Mesendoderm (in vitro differentiated cells): ENCODE data around the gene IQCC.

Experiments
- DNase-seq: peaks from one replicate; pipeline ENCODE4 v3.0.0; 2013
- H2AK5ac ChIP-seq: 2 replicates; pipeline ENCODE4 v1.6.1; 2013; ENCODE audit warnings: low read length, inconsistent platforms
- H2BK120ac ChIP-seq: 2 replicates; pipeline ENCODE4 v1.6.1; 2013; ENCODE audit warnings: low read depth, mild to moderate bottlenecking, low read length, moderate library complexity, mixed read lengths
- H2BK15ac ChIP-seq: replicated peaks from 2 replicates; pipeline ENCODE4 v1.6.1; 2013; ENCODE audit warnings: low read depth, mild to moderate bottlenecking, moderate library complexity
- H2BK5ac ChIP-seq: 2 replicates; pipeline ENCODE4 v1.6.1; 2013; ENCODE audit warnings: low read length, inconsistent platforms
- H3K18ac ChIP-seq: 2 replicates; pipeline ENCODE4 v1.6.1; 2013; ENCODE audit warnings: mild to moderate bottlenecking, low read length, mixed read lengths
- H3K23ac ChIP-seq: one replicate; pipeline ENCODE4 v1.6.1; 2013; ENCODE audit warnings: low read length
- H3K27ac ChIP-seq: 2 replicates; pipeline ENCODE4 v1.5.1; 2013; ENCODE audit warnings: low read depth, mild to moderate bottlenecking, inconsistent platforms, low read length, moderate library complexity
- H3K27me3 ChIP-seq: 2 replicates; pipeline ENCODE4 v1.6.1; 2013; ENCODE audit warnings: low read length, control low read depth, mild to moderate bottlenecking, inconsistent platforms; ENCODE audit not compliant: insufficient read depth, poor library complexity
- H3K36me3 ChIP-seq: 2 replicates; pipeline ENCODE4 v1.6.1; 2013; ENCODE audit warnings: low read length, inconsistent platforms; ENCODE audit not compliant: control insufficient read depth, insufficient read depth
- H3K4ac ChIP-seq: one replicate; pipeline ENCODE4 v1.6.1; 2013; ENCODE audit warnings: low read depth, mild to moderate bottlenecking, low read length, moderate library complexity
- H3K4me1 ChIP-seq: 2 replicates; pipeline ENCODE4 v1.6.1; 2013; ENCODE audit warnings: low read depth, low read length, inconsistent platforms; ENCODE audit not compliant: control insufficient read depth
- H3K4me2 ChIP-seq: 2 replicates; pipeline ENCODE4 v1.6.1; 2013; ENCODE audit warnings: low read length
- H3K4me3 ChIP-seq: 2 replicates; pipeline ENCODE4 v1.5.1; 2013; ENCODE audit warnings: mild to moderate bottlenecking, low read length
- H3K56ac ChIP-seq: one replicate; pipeline ENCODE4 v1.6.1; 2013; ENCODE audit warnings: low read length
- H3K79me1 ChIP-seq: 2 replicates; pipeline ENCODE4 v1.6.1; 2013; ENCODE audit warnings: low read length, inconsistent platforms
- H3K79me2 ChIP-seq: 2 replicates; pipeline ENCODE4 v1.6.1; 2013; ENCODE audit warnings: mild to moderate bottlenecking, low read length; ENCODE audit not compliant: control insufficient read depth, insufficient read depth
- H3K9ac ChIP-seq: 2 replicates; pipeline ENCODE4 v1.6.1; 2013; ENCODE audit warnings: low read length, inconsistent platforms
- H4K5ac ChIP-seq: one replicate; pipeline ENCODE4 v1.6.1; 2013; ENCODE audit warnings: low read length
- H4K8ac ChIP-seq: one replicate; pipeline ENCODE4 v1.6.1; 2013; ENCODE audit warnings: low read depth, mild to moderate bottlenecking, control low read depth, low read length, moderate library complexity
- WGBS: extraction: QIAGEN DNeasy Blood & Tissue Kit; methylation state at CpG from one replicate; pipeline ENCODE4 v1.1.7; 2013; ENCODE audit warnings: low lambda C conversion rate, missing lambda C conversion rate; ENCODE audit not compliant: insufficient coverage; ENCODE audit errors: extremely low coverage; 5-methylcytosine and 5-hydroxymethylcytosine counted together

The IQCC gene

GRCh38 chr1:32232558-32233304 is 27.3 kb downstream of the IQCC start:
- H3K4me2 ChIP-seq = no peak overlapping the region
- no peak overlapping the region for H2BK120ac ChIP-seq
- H3K79me2 ChIP-seq = no peaks in the 10 kb centered on the region
- H3K23ac ChIP-seq = no peak overlapping the region
- no peaks in the 10 kb centered on the region for H3K4me1 ChIP-seq
- H3K27ac ChIP-seq = no peak overlapping the region
- no peak overlapping the region for H2BK15ac ChIP-seq
- no peak overlapping the region for H3K18ac ChIP-seq
- H3K56ac ChIP-seq = no peak overlapping the region
- H4K8ac ChIP-seq = no peak overlapping the region
- no peak overlapping the region for H3K9ac ChIP-seq
- no peaks in the 10 kb centered on the region for H3K79me1 ChIP-seq
- DNase-seq = no peak
- peaks cover 13% of the 10 kb centered on the region for H3K36me3 ChIP-seq
- no CpG with 5 or more reads among the region's 8 CpGs for WGBS
- H2AK5ac ChIP-seq = no peak overlapping the region
- no peaks in the 10 kb centered on the region for H3K27me3 ChIP-seq
- no peak overlapping the region for H3K4ac ChIP-seq
- H4K5ac ChIP-seq = no peak overlapping the region
- no peak overlapping the region for H2BK5ac ChIP-seq
- H3K4me3 ChIP-seq = no peak overlapping the region

- no peak overlapping the region for H3K23ac ChIP-seq
- H3K56ac ChIP-seq = no peak overlapping the region
- no peak overlapping the region for H4K5ac ChIP-seq
- H3K27ac ChIP-seq = no peak overlapping the region
- H3K18ac ChIP-seq = no peak overlapping the region
- no peak overlapping the region for H4K8ac ChIP-seq
- DNase-seq = no peak
- H3K4ac ChIP-seq = no peak overlapping the region
- no peak overlapping the region for H3K9ac ChIP-seq
- H3K4me3 ChIP-seq = no peak overlapping the region
- H3K79me2 ChIP-seq = no peaks in the 10 kb centered on the region
- no peak overlapping the region for H2AK5ac ChIP-seq
- peaks cover 5% of the 10 kb centered on the region for H3K36me3 ChIP-seq
- H2BK5ac ChIP-seq = no peak overlapping the region
- no peak overlapping the region for H3K4me2 ChIP-seq
- no CpG with 5 or more reads among the region's 7 CpGs for WGBS
- no peak overlapping the region for H2BK15ac ChIP-seq
- no peaks in the 10 kb centered on the region for H3K79me1 ChIP-seq
- no peaks in the 10 kb centered on the region for H3K27me3 ChIP-seq
- no peak overlapping the region for H2BK120ac ChIP-seq
- no peaks in the 10 kb centered on the region for H3K4me1 ChIP-seq
Measured at GRCh38 chr1:32234792-32235191, 29.3 kb downstream of the IQCC start.

- Histone ChIP-seq H4K5ac (no peak overlapping the region), H3K23ac (no peak overlapping the region), H3K4me1 (no peaks in the 10 kb centered on the region), H3K9ac (peak overlapping the region; percentile 65), H2AK5ac (no peak overlapping the region), H3K4me2 (peak overlapping the region; percentile 98), H2BK15ac (no peak overlapping the region), H3K27ac (no peak overlapping the region), H3K79me1 (no peaks in the 10 kb centered on the region), H3K27me3 (no peaks in the 10 kb centered on the region), H3K79me2 (no peaks in the 10 kb centered on the region), H4K8ac (no peak overlapping the region), H2BK5ac (no peak overlapping the region), H3K4me3 (no peak overlapping the region), H3K36me3 (no peaks in the 10 kb centered on the region), H3K4ac (no peak overlapping the region), H3K56ac (peak overlapping the region; percentile 96), H3K18ac (no peak overlapping the region), H2BK120ac (no peak overlapping the region)
- no peak for DNase-seq
- WGBS = no CpG with 5 or more reads among the region's 4 CpGs
Measured at GRCh38 chr1:32239337-32239736, 33.9 kb downstream of the IQCC start.

GRCh38 chr1:32239790-32240139 is 34.3 kb downstream of the IQCC start:
- H3K4me3 ChIP-seq = peak overlapping the region; percentile 20
- H3K79me2 ChIP-seq = no peaks in the 10 kb centered on the region
- H4K5ac ChIP-seq = no peak overlapping the region
- peak overlapping the region; percentile 10 for H2BK5ac ChIP-seq
- peak overlapping the region; percentile 96 for H3K56ac ChIP-seq
- H2AK5ac ChIP-seq = no peak overlapping the region
- H2BK15ac ChIP-seq = no peak overlapping the region
- H4K8ac ChIP-seq = no peak overlapping the region
- H3K79me1 ChIP-seq = no peaks in the 10 kb centered on the region
- no peaks in the 10 kb centered on the region for H3K4me1 ChIP-seq
- no peaks in the 10 kb centered on the region for H3K36me3 ChIP-seq
- peak overlapping the region; percentile 53 for H3K18ac ChIP-seq
- no peak overlapping the region for H3K27ac ChIP-seq
- peak overlapping the region; percentile 98 for H3K4me2 ChIP-seq
- DNase-seq = no peak
- H3K9ac ChIP-seq = peak overlapping the region; percentile 65
- peak overlapping the region; percentile 68 for H3K23ac ChIP-seq
- no peaks in the 10 kb centered on the region for H3K27me3 ChIP-seq
- H3K4ac ChIP-seq = no peak overlapping the region
- no peak overlapping the region for H2BK120ac ChIP-seq
- WGBS = no CpG with 5 or more reads among the region's 20 CpGs

- no peaks in the 10 kb centered on the region for H3K36me3 ChIP-seq
- no peaks in the 10 kb centered on the region for H3K79me2 ChIP-seq
- no peaks in the 10 kb centered on the region for H3K4me1 ChIP-seq
- peak overlapping the region; percentile 11 for H3K4ac ChIP-seq
- H3K27ac ChIP-seq = peak overlapping the region; percentile 47
- peak overlapping the region; percentile 90 for H3K9ac ChIP-seq
- no peak overlapping the region for H4K8ac ChIP-seq
- no peaks in the 10 kb centered on the region for H3K79me1 ChIP-seq
- peak overlapping the region; percentile 70 for H3K4me3 ChIP-seq
- no peak overlapping the region for H2BK120ac ChIP-seq
- peak overlapping the region; percentile 10 for H2BK5ac ChIP-seq
- peak; percentile 91 for DNase-seq
- no CpG with 5 or more reads among the region's 62 CpGs for WGBS
- no peaks in the 10 kb centered on the region for H3K27me3 ChIP-seq
- peak overlapping the region; percentile 98 for H3K56ac ChIP-seq
- peak overlapping the region; percentile 37 for H3K23ac ChIP-seq
- H4K5ac ChIP-seq = no peak overlapping the region
- peak overlapping the region; percentile 53 for H3K18ac ChIP-seq
- peak overlapping the region; percentile 98 for H3K4me2 ChIP-seq
- no peak overlapping the region for H2BK15ac ChIP-seq
- no peak overlapping the region for H2AK5ac ChIP-seq
Measured at GRCh38 chr1:32240140-32240951, 34.9 kb downstream of the IQCC start.
